ENCODE data around the gene HRAS.

DNA sequence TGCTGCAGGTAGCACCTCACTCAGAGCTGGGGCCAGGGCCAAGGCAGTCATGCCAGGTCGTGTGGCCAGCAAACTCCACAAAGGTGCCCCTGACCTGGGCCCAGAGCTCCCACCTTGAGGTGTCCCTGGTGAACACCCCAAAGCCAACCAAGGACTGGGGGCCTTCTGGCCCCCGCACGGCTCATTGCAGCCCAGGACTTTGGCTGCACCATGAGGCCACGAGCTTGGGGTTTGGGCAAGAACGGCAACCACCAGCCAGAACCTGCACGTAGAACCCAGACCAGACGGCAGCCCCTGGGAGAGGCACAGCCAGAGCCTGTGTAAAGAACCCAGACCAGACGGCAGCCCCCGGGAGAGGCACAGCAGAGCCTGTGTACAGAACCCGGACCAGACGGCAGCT lies 9.8 kb upstream of the HRAS start:
- TF ChIP-seq, protein P1, sequence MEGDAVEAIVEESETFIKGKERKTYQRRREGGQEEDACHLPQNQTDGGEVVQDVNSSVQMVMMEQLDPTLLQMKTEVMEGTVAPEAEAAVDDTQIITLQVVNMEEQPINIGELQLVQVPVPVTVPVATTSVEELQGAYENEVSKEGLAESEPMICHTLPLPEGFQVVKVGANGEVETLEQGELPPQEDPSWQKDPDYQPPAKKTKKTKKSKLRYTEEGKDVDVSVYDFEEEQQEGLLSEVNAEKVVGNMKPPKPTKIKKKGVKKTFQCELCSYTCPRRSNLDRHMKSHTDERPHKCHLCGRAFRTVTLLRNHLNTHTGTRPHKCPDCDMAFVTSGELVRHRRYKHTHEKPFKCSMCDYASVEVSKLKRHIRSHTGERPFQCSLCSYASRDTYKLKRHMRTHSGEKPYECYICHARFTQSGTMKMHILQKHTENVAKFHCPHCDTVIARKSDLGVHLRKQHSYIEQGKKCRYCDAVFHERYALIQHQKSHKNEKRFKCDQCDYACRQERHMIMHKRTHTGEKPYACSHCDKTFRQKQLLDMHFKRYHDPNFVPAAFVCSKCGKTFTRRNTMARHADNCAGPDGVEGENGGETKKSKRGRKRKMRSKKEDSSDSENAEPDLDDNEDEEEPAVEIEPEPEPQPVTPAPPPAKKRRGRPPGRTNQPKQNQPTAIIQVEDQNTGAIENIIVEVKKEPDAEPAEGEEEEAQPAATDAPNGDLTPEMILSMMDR (conservative IDR thresholded peaks at IDR 0.05; ENCODE audit: low read length), result no peak
- TF ChIP-seq EZH2phosphoT487 (IDR thresholded peaks at IDR 0.05; ENCODE audit: borderline replicate concordance), result no peak
